Ovary (tissue), 10 donors: Measurements from ENCODE around the gene SPATA3. TPM values are rescaled to one million over a fixed set of nuclear protein-coding genes. Genes with fewer than 3 reads are reported as not detected.

Source experiments
- DNase-seq, 5 donors: peaks; one replicate each; pipeline ENCODE4 v3.0.0-alpha.2; 2019 to 2020
- H3K27ac ChIP-seq, 2 donors: fragments of 200-600 bp; one replicate each; pipeline versions ENCODE4 v1.5.1 to v1.8.0; 2019 to 2022
- H3K27me3 ChIP-seq: fragments of 200-600 bp; one replicate; pipeline ENCODE4 v1.8.0; 2022
- H3K36me3 ChIP-seq: fragments of 200-600 bp; sonication (generic); one replicate; pipeline ENCODE4 v1.5.1; 2019
- H3K4me1 ChIP-seq: one replicate; pipeline ENCODE4 v1.8.1; 2013; ENCODE audit warnings: mild to moderate bottlenecking, moderate library complexity; ENCODE audit not compliant: insufficient read depth
- H3K4me3 ChIP-seq: fragments of 200-600 bp; sonication (generic); one replicate; pipeline ENCODE4 v1.5.1; 2017
- H3K9me3 ChIP-seq, 2 donors: fragments of 200-600 bp in 1 of 2; sonication (generic) in 1 of 2; one replicate each; pipeline versions ENCODE4 v1.5.1 to v1.8.1; 2013 to 2019; ENCODE audit warnings: mild to moderate bottlenecking in 1 of 2, moderate library complexity in 1 of 2
- EP300 ChIP-seq: sonication (generic); formaldehyde crosslinking; IDR thresholded peaks from one replicate; pipeline ENCODE4 v1.6.1; 2017; ENCODE audit warnings: antibody characterized with exemption
- POLR2A ChIP-seq: fragments of 450-650 bp; IDR thresholded peaks from one replicate; pipeline ENCODE4 v1.6.1; 2017; ENCODE audit warnings: antibody characterized with exemption, mild to moderate bottlenecking, moderate library complexity
- WGBS, 3 donors: extraction: QIAGEN DNeasy Blood & Tissue Kit in 1 of 3; methylation state at CpG; one replicate each; pipeline versions ENCODE4 v1.1.5 to v1.1.7; 2013 to 2017; 5-methylcytosine and 5-hydroxymethylcytosine counted together
- intact Hi-C, 4 donors: fragments of 100-400 bp; cut with DNase I; formaldehyde crosslinking; loops; one replicate each; pipeline versions ENCODE4 v1.11.0 to v1.15.1; 2022 to 2023
- long read RNA-seq, 3 donors: library from polyadenylated mRNA in 2 of 3; unstranded in 2 of 3; transcript quantifications; one replicate each; pipeline ENCODE4 v2.0.0 and lab custom pipeline, GENCODE V29; 2021 to 2026
- polyA plus RNA-seq, 2 donors: library from polyadenylated mRNA; stranded (reverse); fragments of 200-250 nt in 1 of 2; fragments of 350-450 nt in 1 of 2; fragmentation: Illumina TruSeq in 1 of 2; extraction: RNeasy Lipid Tissue Mini Kit (QIAGEN cat#74804) in 1 of 2; gene quantifications; one replicate each; pipeline ENCODE4 v1.2.3, GENCODE V29; 2013 to 2014
- total RNA-seq, 7 donors: library from RNA; depleted of rRNA in 2 of 7; stranded (reverse); fragments of >200 nt in 2 of 7; fragmentation: NEBNext Ultra II Directional in 3 of 7; extraction: Animal tissue kit (Norgen Biotek cat#: 25700) in 3 of 7; gene quantifications; one replicate each; pipeline versions ENCODE4 v1.1.0 to v1.2.4, GENCODE V29; 2016 to 2023
- TF ChIP-seq, protein P1 (sequence below), 3 donors: fragments of 450-650 bp in 2 of 3; fragments of 200-600 bp in 1 of 3; IDR thresholded peaks; one replicate each; pipeline versions ENCODE4 v1.5.1 to v1.8.0; 2016 to 2022; ENCODE audit warnings: antibody characterized with exemption in 3 of 3, mild to moderate bottlenecking in 1 of 3
- donor health status: DM: no; HTN: no; CAD: no; lungs with moderate emphysema.
- donor health status: DM: no; HTN: no; CAD: no.
- donor health status: Bipolar disorder and iron deficiency.
- donor health status: DM: yes; HTN: yes; CAD: no.
- donor health status: DM: no; HTN: no; CAD: no.
- donor health status: DM: yes; HTN: yes; CAD: no.

Gene SPATA3
- total RNA-seq (not detected), polyA plus RNA-seq (not detected)
- long read RNA-seq, donor 1 = 0 reads
- long read RNA-seq, donor 2 = 0 reads
- long read RNA-seq, donor 3 = 0 reads

DNA sequence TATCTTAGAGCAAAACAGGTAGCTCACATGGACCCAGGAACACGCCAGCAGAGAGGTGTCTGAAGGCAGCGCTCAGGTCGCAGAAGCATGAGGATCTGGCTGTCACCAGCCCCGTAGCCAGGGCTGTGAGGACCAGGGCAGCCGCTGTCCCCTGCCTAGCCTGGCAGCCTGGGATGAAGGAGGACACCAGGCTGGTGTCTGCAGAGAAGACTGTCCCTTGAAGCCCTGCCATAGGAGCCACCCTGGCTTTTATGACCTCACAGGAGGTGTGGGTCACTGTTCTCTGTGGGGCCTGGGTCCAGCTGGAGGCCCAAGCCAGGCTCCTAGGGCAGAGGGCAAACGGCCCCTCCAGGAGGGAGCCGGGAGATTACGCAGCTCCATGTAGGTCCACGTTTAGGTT, at the start of gene SPATA3:
Gene SPATA3 (plus strand): TSS at position 301 of the 400 bp plus-strand sequence. CDS start 113 bp downstream, outside the sequence.
- Histone ChIP-seq H3K27ac (no peak within 1 kb of the TSS), H3K9me3 (no peaks in the 10 kb centered on the region), H3K4me1 (no peaks in the 10 kb centered on the region), H3K36me3 (no peaks in the 10 kb centered on the region), H3K27me3 (no peaks in the 10 kb centered on the region), H3K4me3 (no peak within 1 kb of the TSS)
- TF ChIP-seq EP300 (no peak), POLR2A (no peak)
- TF ChIP-seq, protein P1, sequence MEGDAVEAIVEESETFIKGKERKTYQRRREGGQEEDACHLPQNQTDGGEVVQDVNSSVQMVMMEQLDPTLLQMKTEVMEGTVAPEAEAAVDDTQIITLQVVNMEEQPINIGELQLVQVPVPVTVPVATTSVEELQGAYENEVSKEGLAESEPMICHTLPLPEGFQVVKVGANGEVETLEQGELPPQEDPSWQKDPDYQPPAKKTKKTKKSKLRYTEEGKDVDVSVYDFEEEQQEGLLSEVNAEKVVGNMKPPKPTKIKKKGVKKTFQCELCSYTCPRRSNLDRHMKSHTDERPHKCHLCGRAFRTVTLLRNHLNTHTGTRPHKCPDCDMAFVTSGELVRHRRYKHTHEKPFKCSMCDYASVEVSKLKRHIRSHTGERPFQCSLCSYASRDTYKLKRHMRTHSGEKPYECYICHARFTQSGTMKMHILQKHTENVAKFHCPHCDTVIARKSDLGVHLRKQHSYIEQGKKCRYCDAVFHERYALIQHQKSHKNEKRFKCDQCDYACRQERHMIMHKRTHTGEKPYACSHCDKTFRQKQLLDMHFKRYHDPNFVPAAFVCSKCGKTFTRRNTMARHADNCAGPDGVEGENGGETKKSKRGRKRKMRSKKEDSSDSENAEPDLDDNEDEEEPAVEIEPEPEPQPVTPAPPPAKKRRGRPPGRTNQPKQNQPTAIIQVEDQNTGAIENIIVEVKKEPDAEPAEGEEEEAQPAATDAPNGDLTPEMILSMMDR (IDR thresholded peaks at IDR 0.05) = no peak
- no peak for DNase-seq
- intact Hi-C loops = no loop called here
- WGBS, 3 donors = 79 to 83% (median 79%) methylated on average over 9 of the region's 9 CpGs

DNA sequence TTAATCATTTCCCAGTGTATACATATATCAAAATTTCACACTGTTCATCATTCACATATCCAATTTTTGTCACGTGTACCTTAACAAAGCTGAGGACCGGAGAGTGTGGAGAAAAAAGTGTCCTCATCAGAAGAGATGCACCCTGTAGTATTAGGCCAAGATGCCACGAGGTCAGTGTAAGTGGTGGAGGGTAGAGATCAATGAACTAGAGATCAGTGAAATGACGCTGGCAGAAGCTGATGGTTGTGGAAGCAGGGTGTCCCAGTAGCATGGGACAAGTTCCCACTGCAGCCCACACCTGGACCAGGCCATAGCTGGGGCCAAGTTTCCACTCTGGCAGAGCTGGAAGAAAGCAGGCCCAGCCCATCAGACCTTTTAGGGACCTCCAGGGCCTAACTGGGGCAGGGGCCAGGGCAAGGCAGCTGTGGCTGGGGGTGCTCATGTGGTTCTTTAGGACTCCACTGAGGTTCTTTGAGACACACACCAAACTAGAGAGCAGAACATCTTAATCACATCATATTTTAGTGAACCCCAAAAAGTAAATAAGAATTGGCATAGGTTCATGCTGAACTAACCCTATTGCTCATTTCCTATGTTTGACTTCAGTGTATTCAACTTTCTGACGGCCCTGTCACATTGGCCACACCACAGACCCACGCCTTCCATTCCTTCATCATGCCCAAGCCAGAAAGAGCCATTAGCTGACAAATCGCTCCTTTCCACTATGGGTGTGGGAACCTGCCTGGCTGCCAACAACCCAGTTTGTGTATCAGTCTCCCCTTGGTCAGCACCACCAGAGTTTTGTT, 49.3 kb upstream of the SPATA3 start:
- Histone ChIP-seq H3K4me1 (no peaks in the 10 kb centered on the region), H3K36me3 (no peaks in the 10 kb centered on the region), H3K4me3 (no peak overlapping the region), H3K27me3 (no peaks in the 10 kb centered on the region), H3K27ac (no peak overlapping the region), H3K9me3 (no peaks in the 10 kb centered on the region)
- TF ChIP-seq POLR2A = no peak
- TF ChIP-seq, protein P1 (IDR thresholded peaks at IDR 0.05) = no peak
- no peak for TF ChIP-seq EP300
- WGBS, 3 donors = 91 to 93% (median 93%) methylated on average over 7 of the region's 7 CpGs
- DNase-seq = no peak
- intact Hi-C loops = no loop called here

DNA sequence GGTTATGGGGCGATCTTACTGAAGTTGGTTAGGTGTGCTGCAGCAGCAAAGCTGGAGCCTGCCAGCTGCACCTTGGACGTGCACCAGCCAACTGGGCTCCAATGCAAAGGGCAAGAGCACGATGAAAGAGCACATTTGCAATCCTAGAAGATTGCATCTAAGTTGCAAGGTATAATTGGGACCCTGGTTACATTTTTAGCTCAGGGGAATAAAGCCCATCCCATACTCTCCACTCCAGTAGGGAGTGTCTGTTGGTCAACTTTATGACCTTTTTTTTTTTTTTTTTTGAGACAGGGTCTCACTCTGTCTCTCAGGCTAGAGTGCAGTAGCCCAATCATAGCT, 48.7 kb upstream of the SPATA3 start:
- DNase-seq = no peak
- Histone ChIP-seq H3K4me3 (no peak overlapping the region), H3K27ac (no peak overlapping the region), H3K4me1 (no peaks in the 10 kb centered on the region), H3K9me3 (no peaks in the 10 kb centered on the region), H3K36me3 (no peaks in the 10 kb centered on the region), H3K27me3 (no peaks in the 10 kb centered on the region)
- WGBS, 3 donors = 87 to 91% (median 91%) methylated on average over 3 of the region's 3 CpGs
- intact Hi-C loops = no loop called here
- TF ChIP-seq POLR2A (no peak), EP300 (no peak)
- TF ChIP-seq, protein P1 (IDR thresholded peaks at IDR 0.05) = no peak

DNA sequence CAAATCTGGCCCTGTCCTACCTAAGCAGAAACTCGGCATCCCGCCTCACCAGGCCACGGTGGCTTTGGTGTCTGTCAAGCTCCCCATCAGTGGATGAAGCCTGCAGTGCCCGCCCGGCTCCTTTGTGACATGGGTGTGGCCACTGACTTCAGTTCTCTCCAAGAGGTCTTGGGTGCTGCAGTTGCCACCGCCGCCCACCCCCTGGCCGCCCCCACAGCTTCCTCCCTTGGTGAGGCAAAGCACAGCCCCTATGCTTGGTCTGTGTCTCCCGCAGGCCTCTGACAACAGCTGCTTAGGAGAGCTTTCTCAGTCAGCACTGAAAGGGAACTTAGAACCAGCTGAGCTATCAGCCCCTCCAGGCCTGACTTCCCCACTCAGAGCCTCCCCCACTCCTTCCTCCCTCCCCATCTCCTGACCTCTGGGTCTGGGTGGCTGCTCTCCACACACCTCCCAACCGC, 48.0 kb upstream of the SPATA3 start:
- no peak for DNase-seq
- no peak overlapping the region for H3K27ac ChIP-seq
- no peak overlapping the region for H3K4me3 ChIP-seq
- no peaks in the 10 kb centered on the region for H3K27me3 ChIP-seq
- no peaks in the 10 kb centered on the region for H3K36me3 ChIP-seq
- intact Hi-C loops = no loop called here
- WGBS, 3 donors = 70 to 77% (median 72%) methylated on average over 10 of the region's 10 CpGs
- H3K9me3 ChIP-seq = no peaks in the 10 kb centered on the region
- H3K4me1 ChIP-seq = no peaks in the 10 kb centered on the region
- TF ChIP-seq POLR2A = no peak
- TF ChIP-seq, protein P1 (IDR thresholded peaks at IDR 0.05) = no peak
- TF ChIP-seq EP300 = no peak
